DMS 273 treated with DMSO at 0.1 percent for 48 hours (cell line): Measurements from ENCODE around the gene TWSG1.
"Not testable (repeated sequence)": the region's sequence is repeated elsewhere in the genome, so short reads cannot be mapped to it uniquely, and the experiment has no call there.

Experiments
- DNase-seq: peaks from one replicate; lab custom pipeline; 2025; lab: John Stamatoyannopoulos, UW

Gene TWSG1

GRCh38 chr18:9392726-9393125 lies 58.2 kb downstream of the TWSG1 start:
- DNase-seq, result no peak

- no peak for DNase-seq
These were observed 59.5 kb downstream of the TWSG1 start for GRCh38 chr18:9394046-9394445.

GRCh38 chr18:9400197-9400596 lies 65.6 kb downstream of the TWSG1 start:
- DNase-seq, result no peak

- DNase-seq, result no peak
These were observed 66.6 kb downstream of the TWSG1 start for GRCh38 chr18:9401176-9401575.

- DNase-seq, result not testable (repeated sequence)
These were observed 67.9 kb downstream of the TWSG1 start for GRCh38 chr18:9402358-9403007.

- no peak for DNase-seq
These were observed 69.4 kb downstream of the TWSG1 start for GRCh38 chr18:9403795-9404564.

GRCh38 chr18:9404565-9405060 lies 70.0 kb downstream of the TWSG1 start:
- no peak for DNase-seq

- DNase-seq, result no peak
These were observed 70.6 kb downstream of the TWSG1 start for GRCh38 chr18:9405130-9405529.

- DNase-seq, result no peak
These were observed 71.4 kb downstream of the TWSG1 start for GRCh38 chr18:9405977-9406376.

GRCh38 chr18:9410515-9410914 lies 75.9 kb downstream of the TWSG1 start:
- no peak for DNase-seq

GRCh38 chr18:9413576-9413975 lies 79.0 kb downstream of the TWSG1 start:
- no peak for DNase-seq

- no peak for DNase-seq
These were observed 82.0 kb downstream of the TWSG1 start for GRCh38 chr18:9416563-9417072.

GRCh38 chr18:9417073-9417851 lies 82.7 kb downstream of the TWSG1 start:
- DNase-seq, result peak; percentile 20

GRCh38 chr18:9418047-9418690 lies 83.6 kb downstream of the TWSG1 start:
- no peak for DNase-seq

GRCh38 chr18:9419956-9420631 lies 85.5 kb downstream of the TWSG1 start:
- no peak for DNase-seq

- DNase-seq, result no peak
These were observed 86.7 kb downstream of the TWSG1 start for GRCh38 chr18:9421096-9421900.

- no peak for DNase-seq
These were observed 87.3 kb downstream of the TWSG1 start for GRCh38 chr18:9421901-9422327.

GRCh38 chr18:9422816-9423519 lies 88.4 kb downstream of the TWSG1 start:
- no peak for DNase-seq

GRCh38 chr18:9423648-9424047 lies 89.1 kb downstream of the TWSG1 start:
- DNase-seq, result not testable (repeated sequence)

GRCh38 chr18:9424235-9424634 lies 89.7 kb downstream of the TWSG1 start:
- not testable (repeated sequence) for DNase-seq
